ENCODE measurements around the gene ZBTB21. TPM values are rescaled to one million over a fixed set of nuclear protein-coding genes. Genes with fewer than 3 reads are reported as not detected.

Gene ZBTB21
- total and polyA plus RNA-seq, 12 donors = 1.3 to 15.2 (median 6.1) TPM

GRCh38 chr21:42032266-42032665 lies 22.1 kb upstream of the ZBTB21 start:
- H3K27ac ChIP-seq = no peak overlapping the region
- no peak for TF ChIP-seq CTCF (IDR thresholded peaks at IDR 0.05)
- ATAC-seq = no peak
- intact Hi-C loops (cut with DNase I) = no loop called here
- no peaks in the 10 kb centered on the region for H3K27me3 ChIP-seq
- H3K4me1 ChIP-seq = peaks cover 0 to 14% (median 0%) of the 10 kb centered on the region in 9 donors
- H3K4me3 ChIP-seq = no peak overlapping the region
- no peak for DNase-seq
- 92 to 93% methylated on average over 2 of the region's 2 CpGs for WGBS, 2 donors
- H3K9me3 ChIP-seq = no peaks in the 10 kb centered on the region
- H3K36me3 ChIP-seq = no peaks in the 10 kb centered on the region

GRCh38 chr21:42031816-42032215 lies 21.7 kb upstream of the ZBTB21 start:
- no peak for ATAC-seq
- 87% methylated on average over 4 of the region's 4 CpGs for WGBS, 2 donors
- Histone ChIP-seq H3K4me1 (peaks cover 0 to 14% (median 0%) of the 10 kb centered on the region in 9 donors), H3K9me3 (no peaks in the 10 kb centered on the region), H3K36me3 (no peaks in the 10 kb centered on the region), H3K27me3 (no peaks in the 10 kb centered on the region), H3K27ac (no peak overlapping the region), H3K4me3 (no peak overlapping the region)
- intact Hi-C loops (cut with DNase I) = no loop called here
- no peak for TF ChIP-seq CTCF (IDR thresholded peaks at IDR 0.05)
- DNase-seq = no peak

- Histone ChIP-seq H3K27ac (no peak overlapping the region), H3K4me1 (peaks cover 0 to 14% (median 0%) of the 10 kb centered on the region in 9 donors), H3K4me3 (no peak overlapping the region), H3K36me3 (no peaks in the 10 kb centered on the region), H3K9me3 (no peaks in the 10 kb centered on the region), H3K27me3 (no peaks in the 10 kb centered on the region)
- WGBS, 2 donors = 72 to 74% methylated on average over 9 of the region's 9 CpGs
- intact Hi-C loops (cut with DNase I) = no loop called here
- DNase-seq = no peak
- ATAC-seq = no peak
- no peak for TF ChIP-seq CTCF (IDR thresholded peaks at IDR 0.05)
Observed at GRCh38 chr21:42031241-42031640, 21.1 kb upstream of the ZBTB21 start.

- DNase-seq (no peak), ATAC-seq (no peak)
- no peaks in the 10 kb centered on the region for H3K27me3 ChIP-seq
- intact Hi-C loops (cut with DNase I) = no loop called here
- H3K36me3 ChIP-seq = no peaks in the 10 kb centered on the region
- peaks cover 0 to 17% (median 0%) of the 10 kb centered on the region in 9 donors for H3K4me1 ChIP-seq
- no peak overlapping the region for H3K27ac ChIP-seq
- WGBS, 2 donors = 83 to 90% methylated on average over 4 of the region's 4 CpGs
- H3K4me3 ChIP-seq = no peak overlapping the region
- no peaks in the 10 kb centered on the region for H3K9me3 ChIP-seq
- TF ChIP-seq CTCF (IDR thresholded peaks at IDR 0.05) = no peak
Observed at GRCh38 chr21:42030311-42030710, 20.2 kb upstream of the ZBTB21 start.

All from heart right ventricle (tissue), 16 donors.